HCT116 (cell line): ENCODE results near the gene LHCGR.

Experiments
- CBX3 ChIP-seq: IDR thresholded peaks from 2 replicates; pipeline ENCODE4 v1.6.1; 2012; ENCODE audit warnings: low read depth
- CEBPB ChIP-seq: IDR thresholded peaks from 2 replicates; pipeline ENCODE4 v1.6.1; 2012; ENCODE audit warnings: low read depth
- CTCF ChIP-seq, 3 experiments: fragments of 200-600 bp in 1 of 3; sonication (generic) in 1 of 3; IDR thresholded peaks in 2 of 3; conservative IDR thresholded peaks in 1 of 3; 2 replicates each; pipeline ENCODE4 v1.5.1; 2012 to 2017; ENCODE audit warnings: low read depth in 2 of 3, low read length in 2 of 3, antibody characterized with exemption in 1 of 3, borderline replicate concordance in 1 of 3, control low read depth in 1 of 3, mild to moderate bottlenecking in 1 of 3, mixed read lengths in 1 of 3, mixed run types in 1 of 3, moderate library complexity in 1 of 3; ENCODE audit not compliant: insufficient read depth in 1 of 3
- EGR1 ChIP-seq: IDR thresholded peaks from 2 replicates; pipeline ENCODE4 v1.6.1; 2012; ENCODE audit warnings: low read depth
- EZH2 ChIP-seq: fragments of 200-600 bp; sonication (generic); IDR thresholded peaks from 2 replicates; pipeline ENCODE4 v1.6.1; 2017; ENCODE audit warnings: antibody characterized with exemption, mixed run types
- EZH2phosphoT487 ChIP-seq: fragments of 200-600 bp; IDR thresholded peaks from 2 replicates; pipeline ENCODE4 v1.6.1; 2018; ENCODE audit warnings: antibody characterized with exemption, borderline replicate concordance
- JUND ChIP-seq: IDR thresholded peaks from 2 replicates; pipeline ENCODE4 v1.6.1; 2012
- POLR2A ChIP-seq: IDR thresholded peaks from 2 replicates; pipeline ENCODE4 v1.7.0; 2011; ENCODE audit warnings: borderline replicate concordance; ENCODE audit not compliant: insufficient read depth, insufficient read length; ENCODE audit errors: extremely low read depth
- POLR2AphosphoS5 ChIP-seq: IDR thresholded peaks from 2 replicates; pipeline ENCODE4 v1.6.1; 2011; ENCODE audit warnings: mild to moderate bottlenecking, low read depth, low read length, moderate library complexity
- REST ChIP-seq: IDR thresholded peaks from 2 replicates; pipeline ENCODE4 v1.6.1; 2012; ENCODE audit warnings: low read depth
- SIN3A ChIP-seq: IDR thresholded peaks from 2 replicates; pipeline ENCODE4 v1.6.1; 2012; ENCODE audit warnings: low read depth
- SP1 ChIP-seq: IDR thresholded peaks from 2 replicates; pipeline ENCODE4 v1.6.1; 2012; ENCODE audit warnings: low read depth
- YY1 ChIP-seq: IDR thresholded peaks from 2 replicates; pipeline ENCODE4 v1.6.1; 2011; ENCODE audit warnings: low read length, low read depth, moderate library complexity, mild to moderate bottlenecking; ENCODE audit not compliant: insufficient replicate concordance; ENCODE audit errors: extremely low read depth
- ZFX ChIP-seq: fragments of 450-650 bp; IDR thresholded peaks from 2 replicates; pipeline ENCODE4 v1.6.1; 2017

GRCh38 chr2:48768669-48769068 is 13.1 kb upstream of the LHCGR start:
- no peak for TF ChIP-seq REST
- no peak for TF ChIP-seq POLR2AphosphoS5
- TF ChIP-seq EZH2phosphoT487 = no peak
- no peak for TF ChIP-seq CTCF (IDR thresholded peaks at IDR 0.05 in 2 of 3, conservative IDR thresholded peaks at IDR 0.05 in 1 of 3; ENCODE audit: borderline replicate concordance in 1 of 3, insufficient read depth in 1 of 3, low read depth in 2 of 3, low read length in 2 of 3)
- TF ChIP-seq EZH2 = no peak
- TF ChIP-seq CBX3 = no peak
- TF ChIP-seq YY1 = no peak
- TF ChIP-seq JUND = no peak
- TF ChIP-seq EGR1 = no peak
- no peak for TF ChIP-seq CEBPB
- TF ChIP-seq POLR2A = no peak
- TF ChIP-seq ZFX = no peak
- TF ChIP-seq SP1 = no peak
- TF ChIP-seq SIN3A = no peak
